WI38 (cell line): ENCODE results near the gene LUC7L3.
A peak's percentile ranks its signal among the peaks of the same experiment; 100 is the strongest.

Source experiments
- H3K4me3 ChIP-seq: 2 replicates; pipeline ENCODE4 v1.5.1; 2011; ENCODE audit warnings: low read depth, mild to moderate bottlenecking, control low read depth, low read length
- CTCF ChIP-seq: IDR thresholded peaks from 2 replicates; pipeline ENCODE4 v1.5.1; 2012; ENCODE audit warnings: low read depth, mild to moderate bottlenecking, control low read depth, low read length

Gene LUC7L3

GRCh38 chr17:50719144-50719923 lies at the start of gene LUC7L3:
Gene LUC7L3, plus strand, starts transcription at chr17:50719603. Its CDS starts 130 bp downstream, at chr17:50719733.
- TF ChIP-seq CTCF = no peak
- H3K4me3 ChIP-seq = peak within 1 kb of the TSS; percentile 96

GRCh38 chr17:50672071-50672470 lies 47.3 kb upstream of the LUC7L3 start:
- no peak for TF ChIP-seq CTCF

DNA sequence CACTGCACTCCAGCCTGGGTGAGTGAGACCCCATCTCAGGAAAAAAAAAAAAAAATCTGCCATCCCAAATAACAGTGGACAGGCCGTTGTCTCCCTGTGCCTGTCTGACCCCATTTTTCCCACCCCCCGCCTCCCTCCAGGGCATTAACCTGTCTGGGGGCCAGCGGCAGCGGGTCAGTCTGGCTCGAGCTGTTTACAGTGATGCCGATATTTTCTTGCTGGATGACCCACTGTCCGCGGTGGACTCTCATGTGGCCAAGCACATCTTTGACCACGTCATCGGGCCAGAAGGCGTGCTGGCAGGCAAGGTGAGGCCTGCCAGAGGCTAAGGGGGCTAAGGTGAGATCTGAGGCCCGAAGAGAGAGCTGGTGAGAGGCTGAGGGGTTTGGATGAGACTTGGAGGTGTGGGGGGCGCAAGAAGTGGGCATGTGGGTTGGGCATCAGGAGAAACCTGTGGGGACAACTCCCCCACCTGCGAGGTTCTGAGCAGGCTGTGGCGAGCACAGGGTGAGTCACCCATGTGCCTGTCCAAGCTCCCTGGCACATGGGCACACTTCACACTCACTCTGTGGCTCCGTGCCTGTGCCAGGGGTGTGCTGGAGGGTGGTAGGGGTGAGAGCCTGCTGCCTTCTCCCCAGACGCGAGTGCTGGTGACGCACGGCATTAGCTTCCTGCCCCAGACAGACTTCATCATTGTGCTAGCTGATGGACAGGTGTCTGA lies 46.4 kb upstream of the LUC7L3 start:
- no peak for TF ChIP-seq CTCF
- H3K4me3 ChIP-seq = no peak overlapping the region

More at GRCh38 chr17:50672071-50672470, 47.3 kb upstream of the LUC7L3 start:
- H3K4me3 ChIP-seq = no peak overlapping the region

DNA sequence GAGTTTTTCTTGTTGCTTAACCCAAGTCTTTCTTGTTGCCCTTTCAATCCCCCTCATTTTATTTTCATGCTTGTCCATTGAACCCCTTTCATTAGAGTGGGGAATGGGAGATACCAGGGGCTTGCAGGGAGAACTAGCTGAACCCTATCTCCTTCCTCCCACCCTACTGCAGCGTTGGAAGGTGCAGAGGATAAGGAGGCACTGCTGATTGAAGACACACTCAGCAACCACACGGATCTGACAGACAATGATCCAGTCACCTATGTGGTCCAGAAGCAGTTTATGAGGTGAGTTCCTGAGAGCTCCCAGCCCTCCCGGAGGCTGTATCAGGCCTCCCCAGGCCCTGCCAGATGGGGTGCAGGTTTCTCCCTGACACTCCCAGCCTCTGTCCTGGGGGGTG lies 44.2 kb upstream of the LUC7L3 start:
- TF ChIP-seq CTCF = no peak
- no peak overlapping the region for H3K4me3 ChIP-seq

GRCh38 chr17:50675627-50676026 lies 43.8 kb upstream of the LUC7L3 start:
- TF ChIP-seq CTCF = no peak
- no peak overlapping the region for H3K4me3 ChIP-seq

DNA sequence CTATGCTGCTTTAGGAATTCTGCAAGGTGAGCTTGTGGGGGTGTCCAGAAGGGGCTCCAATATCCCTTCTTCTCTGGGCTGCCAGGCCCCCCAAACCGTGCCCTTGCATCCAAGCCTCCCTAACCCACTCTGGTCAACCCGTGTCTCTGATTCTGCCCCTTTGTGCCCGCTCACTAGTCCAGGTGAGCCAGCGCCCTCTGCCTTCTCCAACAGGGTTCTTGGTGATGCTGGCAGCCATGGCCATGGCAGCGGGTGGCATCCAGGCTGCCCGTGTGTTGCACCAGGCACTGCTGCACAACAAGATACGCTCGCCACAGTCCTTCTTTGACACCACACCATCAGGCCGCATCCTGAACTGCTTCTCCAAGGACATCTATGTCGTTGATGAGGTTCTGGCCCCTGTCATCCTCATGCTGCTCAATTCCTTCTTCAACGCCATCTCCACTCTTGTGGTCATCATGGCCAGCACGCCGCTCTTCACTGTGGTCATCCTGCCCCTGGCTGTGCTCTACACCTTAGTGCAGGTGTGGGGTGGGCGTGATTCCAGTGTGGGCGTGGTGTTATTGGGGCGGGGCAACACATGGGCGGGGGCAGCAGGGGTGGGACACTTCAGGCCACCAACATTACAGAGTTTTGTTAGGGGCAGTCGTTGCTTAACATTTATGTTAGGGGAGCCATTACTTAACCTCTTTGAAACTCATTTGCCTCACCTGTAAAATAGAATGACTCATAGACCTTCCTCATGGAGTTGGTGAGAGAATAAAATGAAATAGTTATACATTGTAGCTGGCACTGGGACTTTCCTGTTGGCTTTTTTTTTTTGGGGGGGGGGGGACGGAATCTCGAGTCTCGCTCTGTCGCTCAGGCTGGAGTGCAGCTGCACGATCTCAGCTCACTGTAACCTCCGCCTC lies 43.1 kb upstream of the LUC7L3 start:
- TF ChIP-seq CTCF = no peak
- no peak overlapping the region for H3K4me3 ChIP-seq
